Caco-2 (cell line): Measurements from ENCODE around the gene GPR6. TPM values are rescaled to one million over a fixed set of nuclear protein-coding genes. Genes with fewer than 3 reads are reported as not detected.
A peak's percentile ranks its signal among the peaks of the same experiment; 100 is the strongest.

ENCODE experiments used
- BruUV-seq: library from RNA; stranded (reverse); fragments of 400-500 nt; replicated peaks from 2 replicates; lab custom pipeline; 2021; lab: Mats Ljungman, UMichigan
- CTCF ChIA-PET: fragments of 300-600 bp; sonication (Branson Sonifier 250); formaldehyde crosslinking; loops from one replicate; lab custom pipeline; 2022; ENCODE audit warnings: antibody characterized with exemption; lab: Charles Lee
- POLR2A ChIA-PET: fragments of 300-600 bp; sonication (Branson Sonifier 250); formaldehyde crosslinking; loops from one replicate; lab custom pipeline; 2022; ENCODE audit warnings: antibody characterized with exemption; lab: Charles Lee
- DNase-seq, 2 experiments: peaks; one replicate each; pipeline versions ENCODE4 v3.0.0 to v3.0.0-alpha.2; 2020 to 2022
- H3K27me3 ChIP-seq: replicated peaks from 2 replicates; pipeline ENCODE4 v1.6.0; 2011; ENCODE audit warnings: low read length; ENCODE audit not compliant: control insufficient read depth, insufficient read depth
- H3K36me3 ChIP-seq: 2 replicates; pipeline ENCODE4 v1.5.1; 2011; ENCODE audit warnings: low read length; ENCODE audit not compliant: control insufficient read depth, insufficient read depth
- H3K4me1 ChIP-seq: fragments of 250-450 bp; sonication (Bioruptor Pico); 2 replicates; pipeline ENCODE4 v1.5.1; 2020; ENCODE audit warnings: mild to moderate bottlenecking
- H3K4me3 ChIP-seq: 2 replicates; pipeline ENCODE4 v1.5.1; 2011; ENCODE audit warnings: low read depth, mild to moderate bottlenecking, control low read depth, low read length
- H3K9me3 ChIP-seq: fragments of 250-450 bp; sonication (Bioruptor Pico); 2 replicates; pipeline ENCODE4 v1.5.1; 2020; ENCODE audit warnings: mild to moderate bottlenecking, moderate library complexity
- H3K27ac Mint-ChIP-seq: one replicate; pipeline ENCODE4 v1.8.0; 2022; ENCODE audit warnings: mixed read lengths; ENCODE audit not compliant: unreplicated experiment
- H3K27me3 Mint-ChIP-seq: one replicate; pipeline ENCODE4 v1.8.0; 2022; ENCODE audit warnings: mixed read lengths; ENCODE audit not compliant: insufficient read depth, unreplicated experiment
- H3K36me3 Mint-ChIP-seq: one replicate; pipeline ENCODE4 v1.8.0; 2022; ENCODE audit warnings: mild to moderate bottlenecking, mixed read lengths; ENCODE audit not compliant: insufficient read depth, unreplicated experiment
- H3K4me1 Mint-ChIP-seq: one replicate; pipeline ENCODE4 v1.8.0; 2022; ENCODE audit warnings: low read depth, mixed read lengths; ENCODE audit not compliant: unreplicated experiment
- H3K4me3 Mint-ChIP-seq: one replicate; pipeline ENCODE4 v1.8.0; 2022; ENCODE audit warnings: mild to moderate bottlenecking, moderate library complexity, mixed read lengths; ENCODE audit not compliant: unreplicated experiment
- H3K9me3 Mint-ChIP-seq: one replicate; pipeline ENCODE4 v1.8.0; 2022; ENCODE audit warnings: mixed read lengths; ENCODE audit not compliant: unreplicated experiment
- CTCF ChIP-seq, 2 experiments: fragments of 200-600 bp in 1 of 2; IDR thresholded peaks; 1 replicate in 1 of 2; 2 replicates in 1 of 2; pipeline versions ENCODE4 v1.5.1 to v1.8.0; 2011 to 2022; ENCODE audit warnings: antibody characterized with exemption in 1 of 2, control low read depth in 1 of 2, inconsistent platforms in 1 of 2, low read depth in 1 of 2, low read length in 1 of 2, mild to moderate bottlenecking in 1 of 2, moderate library complexity in 1 of 2; ENCODE audit not compliant: insufficient read depth in 1 of 2, severe bottlenecking in 1 of 2, unreplicated experiment in 1 of 2
- intact Hi-C: fragments of 100-400 bp; cut with micrococcal nuclease; formaldehyde crosslinking; loops from one replicate; pipeline ENCODE4 v1.10.0; 2022; ENCODE audit not compliant: unreplicated experiment
- total RNA-seq: library from RNA; stranded (reverse); gene quantifications from 2 replicates; pipeline ENCODE4 v1.2.3, GENCODE V29; 2022

GPR6 gene
- total RNA-seq, 1 experiment from 2014 or later = not detected

GRCh38 chr6:109944448-109944847, 33.7 kb upstream of the GPR6 start:
- Histone ChIP-seq H3K9me3 (no peaks in the 10 kb centered on the region), H3K27me3 (no peaks in the 10 kb centered on the region; the same call in 1 of the 2 replicates), H3K4me1 (no peaks in the 10 kb centered on the region), H3K36me3 (no peaks in the 10 kb centered on the region), H3K4me3 (no peak overlapping the region)
- H3K4me3 Mint-ChIP-seq = no peak overlapping the region
- no peaks in the 10 kb centered on the region for H3K36me3 Mint-ChIP-seq
- ChIA-PET CTCF (interaction anchor here (0.7 kb wide), 1 partner anchor 95 kb away, joined by 3 read pairs; no protein-coding TSS in a partner anchor), POLR2A (no interaction called here)
- no peak overlapping the region for H3K27ac Mint-ChIP-seq
- intact Hi-C loops = no loop called here
- H3K9me3 Mint-ChIP-seq = no peaks in the 10 kb centered on the region
- H3K27me3 Mint-ChIP-seq = peaks cover 17% of the 10 kb centered on the region
- no TSS peak for BruUV-seq
- peak in 1 of 2 experiments; percentile 4 for DNase-seq
- TF ChIP-seq CTCF (IDR thresholded peaks at IDR 0.05; ENCODE audit: insufficient read depth in 1 of 2, low read depth in 1 of 2, low read length in 1 of 2, severe bottlenecking in 1 of 2, unreplicated experiment in 1 of 2) = no peak
- H3K4me1 Mint-ChIP-seq = no peaks in the 10 kb centered on the region

- H3K27me3 ChIP-seq = no peaks in the 10 kb centered on the region; the same call in 1 of the 2 replicates
- H3K9me3 ChIP-seq = no peaks in the 10 kb centered on the region
- Mint-ChIP-seq H3K27me3 (peaks cover 17% of the 10 kb centered on the region), H3K27ac (no peak overlapping the region), H3K4me1 (no peaks in the 10 kb centered on the region), H3K4me3 (no peak overlapping the region), H3K9me3 (no peaks in the 10 kb centered on the region), H3K36me3 (no peaks in the 10 kb centered on the region)
- no peaks in the 10 kb centered on the region for H3K36me3 ChIP-seq
- no peak for TF ChIP-seq CTCF (IDR thresholded peaks at IDR 0.05; ENCODE audit: insufficient read depth in 1 of 2, low read depth in 1 of 2, low read length in 1 of 2, severe bottlenecking in 1 of 2, unreplicated experiment in 1 of 2)
- intact Hi-C loops = no loop called here
- CTCF ChIA-PET = no interaction called here
- DNase-seq = no peak
- no peak overlapping the region for H3K4me3 ChIP-seq
- no TSS peak for BruUV-seq
- POLR2A ChIA-PET = no interaction called here
- H3K4me1 ChIP-seq = no peaks in the 10 kb centered on the region
Measured at GRCh38 chr6:109945091-109945490, 33.0 kb upstream of the GPR6 start.

DNA sequence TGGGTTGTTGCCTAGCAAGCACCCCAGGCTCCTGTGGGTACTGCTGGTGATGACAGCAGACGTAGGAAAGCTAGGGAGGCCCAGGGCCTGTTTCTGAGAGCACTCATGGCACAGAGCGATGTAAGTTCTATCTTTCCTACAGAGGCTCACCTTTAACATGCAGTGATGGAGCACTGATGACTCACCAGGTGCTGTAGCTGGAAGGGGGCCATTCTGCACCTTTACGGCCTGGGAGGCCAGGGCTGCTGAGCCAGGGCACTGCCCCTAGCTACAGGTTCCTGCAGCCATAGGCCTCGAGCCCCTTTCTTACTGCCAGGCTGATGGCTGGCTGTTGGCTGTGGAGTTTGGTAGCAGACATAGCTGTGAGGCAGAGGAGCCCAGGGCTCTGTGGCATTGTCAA, 31.1 kb upstream of the GPR6 start:
- BruUV-seq = no TSS peak
- no peaks in the 10 kb centered on the region for H3K4me1 ChIP-seq
- TF ChIP-seq CTCF (IDR thresholded peaks at IDR 0.05; ENCODE audit: insufficient read depth in 1 of 2, low read depth in 1 of 2, low read length in 1 of 2, severe bottlenecking in 1 of 2, unreplicated experiment in 1 of 2) = no peak
- no peaks in the 10 kb centered on the region for H3K36me3 ChIP-seq
- Mint-ChIP-seq H3K27ac (no peak overlapping the region), H3K4me3 (no peak overlapping the region), H3K36me3 (no peaks in the 10 kb centered on the region), H3K27me3 (peaks cover 17% of the 10 kb centered on the region), H3K9me3 (no peaks in the 10 kb centered on the region), H3K4me1 (no peaks in the 10 kb centered on the region)
- no peaks in the 10 kb centered on the region for H3K27me3 ChIP-seq
- H3K9me3 ChIP-seq = no peaks in the 10 kb centered on the region
- intact Hi-C loops = no loop called here
- POLR2A ChIA-PET = no interaction called here
- H3K4me3 ChIP-seq = no peak overlapping the region
- CTCF ChIA-PET = no interaction called here
- no peak for DNase-seq
